HepG2 (cell line): ENCODE results near the gene NPBWR2. TPM values are rescaled to one million over a fixed set of nuclear protein-coding genes. Genes with fewer than 3 reads are reported as not detected.

Source experiments
- KAT2B ChIP-seq: fragments of 150-350 bp; IDR thresholded peaks from 2 replicates; pipeline ENCODE4 v1.6.1; 2014; ENCODE audit warnings: low read depth, low read length, borderline replicate concordance
- LBX2 ChIP-seq: sonication (generic); formaldehyde crosslinking; IDR thresholded peaks from 2 replicates; pipeline ENCODE4 v1.5.0; 2020; ENCODE audit warnings: missing genetic modification reagents, mild to moderate bottlenecking, borderline replicate concordance
- NCOA1 ChIP-seq: sonication (generic); formaldehyde crosslinking; IDR thresholded peaks from 2 replicates; pipeline ENCODE4 v1.9.0; 2021; ENCODE audit warnings: missing genetic modification reagents
- NFE2 ChIP-seq: sonication (generic); formaldehyde crosslinking; IDR thresholded peaks from 2 replicates; pipeline ENCODE4 v1.4.0; 2020; ENCODE audit warnings: missing genetic modification reagents
- NFKBIZ ChIP-seq: IDR thresholded peaks from 2 replicates; pipeline ENCODE4 v1.6.1; 2018; ENCODE audit warnings: missing genetic modification reagents, missing compliant biosample characterization
- NR2F2 ChIP-seq: IDR thresholded peaks from 2 replicates; pipeline ENCODE4 v1.6.1; 2012; ENCODE audit warnings: low read depth, inconsistent platforms, borderline replicate concordance
- PAWR ChIP-seq: sonication (generic); formaldehyde crosslinking; IDR thresholded peaks from 2 replicates; pipeline ENCODE4 v1.4.0; 2020; ENCODE audit warnings: missing genetic modification reagents, mild to moderate bottlenecking, borderline replicate concordance
- PITX1 ChIP-seq: sonication (generic); formaldehyde crosslinking; IDR thresholded peaks from 2 replicates; pipeline ENCODE4 v1.5.1; 2020; ENCODE audit warnings: mild to moderate bottlenecking, missing genetic modification reagents
- SALL1 ChIP-seq: sonication (generic); formaldehyde crosslinking; IDR thresholded peaks from 2 replicates; pipeline ENCODE4 v1.8.0; 2022; ENCODE audit warnings: mild to moderate bottlenecking, missing genetic modification reagents
- SATB2 ChIP-seq: sonication (generic); formaldehyde crosslinking; IDR thresholded peaks from 2 replicates; pipeline ENCODE4 v1.5.0; 2020; ENCODE audit warnings: missing genetic modification reagents
- SIN3B ChIP-seq: fragments of 150-350 bp; IDR thresholded peaks from 2 replicates; pipeline ENCODE4 v1.6.1; 2014; ENCODE audit warnings: low read length
- SKIL ChIP-seq: sonication (generic); formaldehyde crosslinking; IDR thresholded peaks from 2 replicates; pipeline ENCODE4 v1.8.0; 2022; ENCODE audit warnings: missing genetic modification reagents, mild to moderate bottlenecking, moderate library complexity, borderline replicate concordance
- TERF1 ChIP-seq: sonication (generic); formaldehyde crosslinking; IDR thresholded peaks from 2 replicates; pipeline ENCODE4 v1.8.0; 2022; ENCODE audit warnings: mild to moderate bottlenecking, missing genetic modification reagents, moderate library complexity
- TOPORS ChIP-seq: sonication (generic); formaldehyde crosslinking; IDR thresholded peaks from 2 replicates; pipeline ENCODE4 v1.8.0; 2023; ENCODE audit warnings: mild to moderate bottlenecking, missing genetic modification reagents
- YEATS4 ChIP-seq: sonication (generic); formaldehyde crosslinking; IDR thresholded peaks from 2 replicates; pipeline ENCODE4 v1.4.0; 2020; ENCODE audit warnings: missing genetic modification reagents, borderline replicate concordance
- ZBTB21 ChIP-seq: sonication (generic); formaldehyde crosslinking; IDR thresholded peaks from 2 replicates; pipeline ENCODE4 v1.4.0; 2020; ENCODE audit warnings: missing genetic modification reagents
- ZFP62 ChIP-seq: sonication (generic); formaldehyde crosslinking; IDR thresholded peaks from 2 replicates; pipeline ENCODE4 v1.4.0; 2020; ENCODE audit warnings: missing genetic modification reagents
- ZNF292 ChIP-seq: sonication (generic); formaldehyde crosslinking; IDR thresholded peaks from 2 replicates; pipeline ENCODE4 v1.8.1; 2022; ENCODE audit warnings: mild to moderate bottlenecking, low read depth, missing genetic modification reagents, borderline replicate concordance
- ZNF333 ChIP-seq: sonication (generic); formaldehyde crosslinking; IDR thresholded peaks from 2 replicates; pipeline ENCODE4 v1.4.0; 2020; ENCODE audit warnings: mild to moderate bottlenecking, missing genetic modification reagents, borderline replicate concordance
- ZNF343 ChIP-seq: sonication (generic); formaldehyde crosslinking; IDR thresholded peaks from 2 replicates; pipeline ENCODE4 v1.4.0; 2020; ENCODE audit warnings: mild to moderate bottlenecking, missing genetic modification reagents
- ZNF382 ChIP-seq: sonication (generic); formaldehyde crosslinking; IDR thresholded peaks from 2 replicates; pipeline ENCODE4 v1.5.0; 2020; ENCODE audit warnings: missing genetic modification reagents, mild to moderate bottlenecking, borderline replicate concordance
- ZNF605 ChIP-seq: sonication (generic); formaldehyde crosslinking; IDR thresholded peaks from 2 replicates; pipeline ENCODE4 v1.8.0; 2022; ENCODE audit warnings: mild to moderate bottlenecking, missing genetic modification reagents
- ZNF780A ChIP-seq: sonication (generic); formaldehyde crosslinking; IDR thresholded peaks from 2 replicates; pipeline ENCODE4 v1.8.0; 2022; ENCODE audit warnings: mild to moderate bottlenecking, missing genetic modification reagents, moderate library complexity
- ZNF790 ChIP-seq: sonication (generic); formaldehyde crosslinking; IDR thresholded peaks from 2 replicates; pipeline ENCODE4 v1.8.0; 2022; ENCODE audit warnings: missing genetic modification reagents, mild to moderate bottlenecking, borderline replicate concordance
- ZNF83 ChIP-seq: sonication (generic); formaldehyde crosslinking; IDR thresholded peaks from 2 replicates; pipeline ENCODE4 v1.4.0; 2020; ENCODE audit warnings: missing genetic modification reagents, mild to moderate bottlenecking, borderline replicate concordance
- ZNF839 ChIP-seq: sonication (generic); formaldehyde crosslinking; IDR thresholded peaks from 2 replicates; pipeline ENCODE4 v1.4.0; 2020; ENCODE audit warnings: missing genetic modification reagents, mild to moderate bottlenecking, borderline replicate concordance
- polyA plus RNA-seq, 8 experiments: library from polyadenylated mRNA; depleted of rRNA in 3 of 8; stranded (reverse) in 7 of 8; unstranded in 1 of 8; fragments of >200 nt; fragmentation: Illumina TruSeq in 4 of 8; extraction: Trizol in 4 of 8; gene quantifications; 2 replicates each; pipeline versions ENCODE4 v1.2.1 to v1.2.3, GENCODE V29; 2011 to 2016; ENCODE audit warnings: low read depth in 4 of 8, missing spikeins in 1 of 8, mixed read lengths in 1 of 8; ENCODE audit not compliant: insufficient read depth in 1 of 8
- total RNA-seq, 5 experiments: library from RNA; depleted of rRNA; stranded (reverse); fragments of >200 nt; fragmentation: Illumina TruSeq; extraction: Trizol; gene quantifications; 2 replicates each; pipeline ENCODE4 v1.2.3, GENCODE V29; 2016; ENCODE audit warnings: low read depth in 1 of 5
- TF ChIP-seq, protein P1 (sequence below): IDR thresholded peaks from 2 replicates; pipeline ENCODE4 v1.6.1; 2016; ENCODE audit warnings: mild to moderate bottlenecking

NPBWR2 gene
- total and polyA plus RNA-seq, 2 of the 13 experiments (the other 11 are each of a cell fraction or from before 2014, with no cell fraction given), result not detected

GRCh38 chr20:64082126-64082731 is 25.1 kb downstream of the NPBWR2 start (continued):
- TF ChIP-seq ZNF292, result peak; percentile 49; the same call in 1 of the 2 replicates
- 0 out of 2 replicates have a peak, but pooled peaks have one; percentile 53 for TF ChIP-seq NR2F2
- no peak for TF ChIP-seq SIN3B
- no peak for TF ChIP-seq ZNF839 (CRISPR knock-in tag)
- TF ChIP-seq NCOA1, result no peak
- TF ChIP-seq NFE2, result no peak
- no peak for TF ChIP-seq ZNF333 (CRISPR knock-in tag)
- no peak for TF ChIP-seq ZFP62
- TF ChIP-seq, protein P1, sequence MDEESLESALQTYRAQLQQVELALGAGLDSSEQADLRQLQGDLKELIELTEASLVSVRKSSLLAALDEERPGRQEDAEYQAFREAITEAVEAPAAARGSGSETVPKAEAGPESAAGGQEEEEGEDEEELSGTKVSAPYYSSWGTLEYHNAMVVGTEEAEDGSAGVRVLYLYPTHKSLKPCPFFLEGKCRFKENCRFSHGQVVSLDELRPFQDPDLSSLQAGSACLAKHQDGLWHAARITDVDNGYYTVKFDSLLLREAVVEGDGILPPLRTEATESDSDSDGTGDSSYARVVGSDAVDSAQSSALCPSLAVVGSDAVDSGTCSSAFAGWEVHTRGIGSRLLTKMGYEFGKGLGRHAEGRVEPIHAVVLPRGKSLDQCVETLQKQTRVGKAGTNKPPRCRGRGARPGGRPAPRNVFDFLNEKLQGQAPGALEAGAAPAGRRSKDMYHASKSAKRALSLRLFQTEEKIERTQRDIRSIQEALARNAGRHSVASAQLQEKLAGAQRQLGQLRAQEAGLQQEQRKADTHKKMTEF (CRISPR knock-in tag), result peak; percentile 25; the same call in 1 of the 2 replicates
- no peak for TF ChIP-seq YEATS4 (CRISPR knock-in tag)
- no peak for TF ChIP-seq KAT2B
- no peak for TF ChIP-seq ZNF790
- TF ChIP-seq PAWR (CRISPR knock-in tag), result no peak
- TF ChIP-seq TOPORS (CRISPR knock-in tag), result no peak
- peak; percentile 68; the same call in 1 of the 2 replicates for TF ChIP-seq PITX1
- TF ChIP-seq ZNF83, result no peak
- TF ChIP-seq ZBTB21 (CRISPR knock-in tag), result no peak
- TF ChIP-seq NFKBIZ (CRISPR knock-in tag), result 0 out of 2 replicates have a peak, but pooled peaks have one; percentile 31
- no peak for TF ChIP-seq ZNF605 (CRISPR knock-in tag)
- no peak for TF ChIP-seq ZNF780A (CRISPR knock-in tag)
- TF ChIP-seq TERF1 (CRISPR knock-in tag), result no peak
- no peak for TF ChIP-seq LBX2 (CRISPR knock-in tag)
- TF ChIP-seq SATB2 (CRISPR knock-in tag), result no peak
- TF ChIP-seq ZNF382, result no peak
- TF ChIP-seq SKIL (CRISPR knock-in tag), result peak; percentile 93
- no peak for TF ChIP-seq ZNF343 (CRISPR knock-in tag)
- 0 out of 2 replicates have a peak, but pooled peaks have one; percentile 37 for TF ChIP-seq SALL1
